ENCODE data around the gene MUSK. TPM values are rescaled to one million over a fixed set of nuclear protein-coding genes. Genes with fewer than 3 reads are reported as not detected.
A peak's percentile ranks its signal among the peaks of the same experiment; 100 is the strongest.

The MUSK gene
- total and polyA plus RNA-seq, 2 of the 4 experiments (the other 2 are of a cell fraction) = 0.07 to 0.18 TPM

DNA sequence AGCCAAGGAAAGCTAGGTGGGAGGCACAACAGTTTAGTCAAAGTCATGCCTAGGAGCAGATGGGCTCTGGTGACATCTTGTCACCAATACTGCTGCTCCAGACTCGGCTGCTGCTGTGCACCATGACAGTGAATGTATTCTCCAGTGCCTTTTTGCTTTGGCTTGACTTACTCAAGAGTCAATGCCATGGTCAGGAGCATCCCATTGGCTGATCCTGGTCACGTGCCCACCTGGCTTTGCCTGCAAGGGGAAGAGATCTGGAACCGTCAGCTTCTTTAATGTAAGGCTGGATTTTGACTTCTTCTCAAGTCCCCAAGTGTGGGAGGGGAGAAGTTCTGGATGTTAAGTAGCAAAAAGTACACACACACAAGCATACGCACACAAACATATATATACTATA, 19.9 kb upstream of the MUSK start:
- Histone ChIP-seq H4K91ac (ENCODE audit: insufficient read depth, low read depth, low read length) (peak overlapping the region; percentile 99), H4K8ac (ENCODE audit: low read depth in 2 of 2, low read length in 2 of 2) (peak overlapping the region; percentile 93), H3K9me1 (ENCODE audit: insufficient read depth, low read length) (peaks cover 15% of the 10 kb centered on the region), H3K79me1 (ENCODE audit: low read depth in 1 of 2, low read length in 2 of 2) (peaks cover 0 to 22% of the 10 kb centered on the region in 2 experiments; a peak in 2 of 4 replicates), H3K4me3 (ENCODE audit: insufficient read depth, low read depth, low read length) (no peak overlapping the region), H3K36me3 (ENCODE audit: control insufficient read depth, insufficient read depth, low read length) (no peaks in the 10 kb centered on the region), H3K23ac (ENCODE audit: low read depth, low read length) (peak overlapping the region; percentile 95), H2BK20ac (ENCODE audit: low read depth, low read length) (peak overlapping the region; percentile 99), H2BK120ac (ENCODE audit: low read depth, low read length) (peak overlapping the region; percentile 100), H2AK5ac (ENCODE audit: low read depth, low read length) (peak overlapping the region; percentile 100), H2AK9ac (replicated peaks; ENCODE audit: low read depth, low read length, poor library complexity) (peak overlapping the region; percentile 80), H3K9ac (ENCODE audit: low read depth, low read length) (no peak overlapping the region), H3K4me1 (ENCODE audit: control insufficient read depth, insufficient read depth, low read length) (peaks cover 15% of the 10 kb centered on the region), H3K56ac (ENCODE audit: extremely low read depth, insufficient read depth, low read length) (peak overlapping the region; percentile 43), H3K27ac (ENCODE audit: insufficient read depth, low read length) (peak overlapping the region; percentile 89), H4K20me1 (ENCODE audit: insufficient read depth, low read length) (no peaks in the 10 kb centered on the region), H3K9me3 (ENCODE audit: control insufficient read depth, insufficient read depth, low read length) (no peaks in the 10 kb centered on the region), H2BK5ac (ENCODE audit: low read depth, low read length, poor library complexity, severe bottlenecking) (peak overlapping the region; percentile 88), H3K14ac (replicated peaks; ENCODE audit: low read depth, low read length) (peak overlapping the region; percentile 90), H3K18ac (ENCODE audit: low read depth, low read length) (peak overlapping the region; percentile 99), H2BK15ac (ENCODE audit: low read depth, low read length) (peak overlapping the region; percentile 97), H2AFZ (replicated peaks; ENCODE audit: low read length, poor library complexity) (peak overlapping the region; percentile 71), H4K5ac (ENCODE audit: low read depth, low read length) (peak overlapping the region; percentile 91), H3K4me2 (ENCODE audit: low read depth, low read length) (no peak overlapping the region), H3K27me3 (ENCODE audit: control insufficient read depth, insufficient read depth, low read length) (no peaks in the 10 kb centered on the region), H3K4ac (ENCODE audit: low read depth, low read length) (peak overlapping the region; percentile 99)
- no peak for DNase-seq
- ChIA-PET CTCF (no interaction called here), POLR2A (ENCODE audit: unreplicated experiment) (no interaction called here)
- dilution Hi-C loops (cut with HindIII; ENCODE audit: low sequenced_read_pairs, unreplicated experiment) (no loop called here), intact Hi-C loops (cut with micrococcal nuclease) (loop anchor here (10.0 kb wide), 1 partner anchor 266 kb away; no protein-coding TSS in a partner anchor), in situ Hi-C loops (cut with MboI; ENCODE audit: low sequenced_read_pairs) (loop anchor here (10.0 to 25.0 kb wide), 2 partner anchors 264 to 366 kb away; no protein-coding TSS in a partner anchor)
- TF ChIP-seq, protein P1, sequence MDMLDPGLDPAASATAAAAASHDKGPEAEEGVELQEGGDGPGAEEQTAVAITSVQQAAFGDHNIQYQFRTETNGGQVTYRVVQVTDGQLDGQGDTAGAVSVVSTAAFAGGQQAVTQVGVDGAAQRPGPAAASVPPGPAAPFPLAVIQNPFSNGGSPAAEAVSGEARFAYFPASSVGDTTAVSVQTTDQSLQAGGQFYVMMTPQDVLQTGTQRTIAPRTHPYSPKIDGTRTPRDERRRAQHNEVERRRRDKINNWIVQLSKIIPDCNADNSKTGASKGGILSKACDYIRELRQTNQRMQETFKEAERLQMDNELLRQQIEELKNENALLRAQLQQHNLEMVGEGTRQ (IDR thresholded peaks at IDR 0.05; ENCODE audit: low read depth, low read length) = no peak; the same call in 1 of the 2 replicates
- TF ChIP-seq FOS (IDR thresholded peaks at IDR 0.05; ENCODE audit: low read depth, low read length) (no peak), POLR2A (IDR thresholded peaks at IDR 0.05; ENCODE audit: low read depth, low read length) (no peak), SMC3 (IDR thresholded peaks at IDR 0.05; ENCODE audit: low read depth, low read length) (no peak), BHLHE40 (IDR thresholded peaks at IDR 0.05; ENCODE audit: low read depth, low read length) (no peak), CEBPB (IDR thresholded peaks at IDR 0.05; ENCODE audit: low read depth, low read length) (no peak)
- TF ChIP-seq, protein P2, sequence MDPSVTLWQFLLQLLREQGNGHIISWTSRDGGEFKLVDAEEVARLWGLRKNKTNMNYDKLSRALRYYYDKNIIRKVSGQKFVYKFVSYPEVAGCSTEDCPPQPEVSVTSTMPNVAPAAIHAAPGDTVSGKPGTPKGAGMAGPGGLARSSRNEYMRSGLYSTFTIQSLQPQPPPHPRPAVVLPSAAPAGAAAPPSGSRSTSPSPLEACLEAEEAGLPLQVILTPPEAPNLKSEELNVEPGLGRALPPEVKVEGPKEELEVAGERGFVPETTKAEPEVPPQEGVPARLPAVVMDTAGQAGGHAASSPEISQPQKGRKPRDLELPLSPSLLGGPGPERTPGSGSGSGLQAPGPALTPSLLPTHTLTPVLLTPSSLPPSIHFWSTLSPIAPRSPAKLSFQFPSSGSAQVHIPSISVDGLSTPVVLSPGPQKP (IDR thresholded peaks at IDR 0.05; ENCODE audit: borderline replicate concordance, low read depth, low read length) = no peak
- no TSS peak for BruUV-seq (replicated peaks)
- ATAC-seq (ENCODE audit: low read depth) = no peak
- 100% methylated on average over 1 of the region's 4 CpGs; no CpG with 5 or more reads in 1 of the 2 experiments for WGBS, 2 experiments (ENCODE audit: extremely low coverage in 2 of 2, insufficient read length in 1 of 2)

Data from IMR-90 (cell line).